HL-60 (cell line): ENCODE measurements around the gene THYN1.

Experiments
- CTCF ChIP-seq: IDR thresholded peaks from one replicate; pipeline ENCODE4 v1.5.1; 2011; ENCODE audit warnings: low read length, control low read depth, inconsistent platforms; ENCODE audit not compliant: insufficient read depth
- POLR2AphosphoS5 ChIP-seq: IDR thresholded peaks from 2 replicates; pipeline ENCODE4 v1.6.1; 2012; ENCODE audit warnings: low read depth

DNA sequence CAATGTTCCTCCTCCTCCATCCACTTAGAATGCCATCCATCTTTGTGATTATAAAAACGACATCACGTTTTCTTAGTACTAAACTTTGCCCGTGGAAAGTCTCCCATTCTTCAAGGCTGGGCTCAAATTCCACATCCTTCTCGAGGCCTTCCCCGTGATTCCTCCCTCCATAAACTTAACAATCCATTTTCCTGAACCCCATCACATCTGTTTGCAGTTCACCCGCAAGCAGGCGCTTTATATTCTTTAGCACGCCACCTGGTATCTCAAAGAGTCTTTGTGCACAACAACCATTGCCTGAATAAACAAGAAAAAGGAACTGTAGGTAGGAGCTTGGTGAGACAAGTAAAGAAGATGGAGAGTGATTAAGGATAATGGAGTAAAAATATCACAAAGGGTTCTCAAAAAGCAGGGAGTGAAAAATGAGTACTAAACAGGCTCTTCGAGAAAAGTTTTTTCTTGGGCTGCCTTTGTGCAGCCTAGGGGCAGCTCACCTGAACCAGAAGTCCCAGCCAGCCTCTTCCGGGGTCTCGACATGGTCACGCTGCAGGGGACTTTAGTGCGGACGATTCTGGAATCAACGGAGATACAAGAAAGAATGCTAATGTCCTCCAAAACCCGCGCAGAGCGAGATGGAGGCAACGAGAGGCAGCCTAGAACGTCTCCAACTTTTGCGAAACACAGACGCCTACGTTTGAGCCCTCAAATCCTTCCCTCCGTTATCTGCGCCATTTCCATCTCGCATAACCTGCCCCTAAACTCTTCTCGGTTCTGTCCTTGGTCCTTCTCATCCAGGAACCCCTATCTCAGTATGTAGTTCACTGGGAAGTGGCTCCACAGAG is 585 bp downstream of the THYN1 start:
- no peak for TF ChIP-seq POLR2AphosphoS5
- no peak for TF ChIP-seq CTCF
